KOPT-K1 (cell line): ENCODE measurements around the gene PCBP3.

Experiments used
- H3K27ac ChIP-seq: fragments of 200-600 bp; sonication (generic); 2 replicates; pipeline ENCODE4 v1.5.1; 2016; ENCODE audit warnings: antibody characterized with exemption, mild to moderate bottlenecking, low read depth, low read length; ENCODE audit not compliant: poor library complexity, severe bottlenecking
- H3K36me3 ChIP-seq: fragments of 200-600 bp; sonication (generic); 2 replicates; pipeline ENCODE4 v1.5.1; 2017; ENCODE audit warnings: antibody characterized with exemption, mild to moderate bottlenecking, low read length, moderate library complexity; ENCODE audit not compliant: insufficient read depth
- H3K9me3 ChIP-seq: fragments of 200-600 bp; sonication (generic); 2 replicates; pipeline ENCODE4 v1.5.1; 2017; ENCODE audit warnings: antibody characterized with exemption, low read length, mild to moderate bottlenecking; ENCODE audit not compliant: insufficient read depth, poor library complexity, severe bottlenecking

The PCBP3 gene

DNA sequence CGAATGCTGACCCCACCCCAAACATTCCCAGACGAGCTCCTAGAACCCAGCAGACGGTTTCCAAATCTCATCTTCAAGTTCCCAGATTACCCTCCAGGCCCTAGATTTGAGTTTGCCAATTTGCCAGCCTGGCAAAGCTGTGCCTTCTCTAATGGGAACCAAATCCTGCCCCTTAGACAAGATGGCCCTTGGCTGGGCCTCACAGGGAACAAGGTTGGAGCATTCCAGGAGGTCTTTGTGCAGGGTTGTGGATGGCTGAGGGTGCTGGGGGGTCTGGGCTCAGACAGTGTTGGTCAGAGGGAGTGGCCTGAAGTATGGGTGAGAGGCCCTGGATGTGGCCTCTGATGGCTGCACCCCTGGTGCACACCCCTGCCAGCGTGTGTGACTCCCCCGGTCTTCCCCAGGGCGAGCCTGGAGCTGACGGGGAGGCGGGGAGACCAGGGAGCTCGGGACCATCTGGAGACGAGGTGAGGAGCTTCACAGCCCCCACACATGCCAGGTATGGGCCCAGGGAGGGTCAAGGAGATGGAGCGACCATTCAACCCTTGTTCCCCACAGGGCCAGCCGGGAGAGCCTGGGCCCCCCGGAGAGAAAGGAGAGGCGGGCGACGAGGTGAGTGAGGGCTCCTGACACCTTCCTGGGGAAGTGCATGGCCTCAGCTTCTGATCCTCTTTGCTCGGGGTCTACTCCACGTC, 348.2 kb downstream of the PCBP3 start:
- Histone ChIP-seq H3K36me3 (no peaks in the 10 kb centered on the region), H3K9me3 (no peaks in the 10 kb centered on the region), H3K27ac (no peak overlapping the region)
